Coronary artery (tissue), 2 donors: Measurements from ENCODE around the gene BBS9.

Experiments used
- DNase-seq: peaks from one replicate; pipeline ENCODE4 v3.0.0-alpha.2; 2017; ENCODE audit warnings: low spot score
- H3K27ac ChIP-seq, 2 donors: fragments of 200-600 bp; sonication (generic); one replicate each; pipeline ENCODE4 v1.5.1; 2016 to 2019
- H3K4me3 ChIP-seq: fragments of 200-600 bp; sonication (generic); 2 replicates; pipeline ENCODE4 v1.5.1; 2016; ENCODE audit warnings: mild to moderate bottlenecking, moderate library complexity
- TF ChIP-seq, protein P1 (sequence below): fragments of 200-600 bp; sonication (generic); IDR thresholded peaks from one replicate; pipeline ENCODE4 v1.5.1; 2019; ENCODE audit warnings: antibody characterized with exemption

Gene BBS9

DNA sequence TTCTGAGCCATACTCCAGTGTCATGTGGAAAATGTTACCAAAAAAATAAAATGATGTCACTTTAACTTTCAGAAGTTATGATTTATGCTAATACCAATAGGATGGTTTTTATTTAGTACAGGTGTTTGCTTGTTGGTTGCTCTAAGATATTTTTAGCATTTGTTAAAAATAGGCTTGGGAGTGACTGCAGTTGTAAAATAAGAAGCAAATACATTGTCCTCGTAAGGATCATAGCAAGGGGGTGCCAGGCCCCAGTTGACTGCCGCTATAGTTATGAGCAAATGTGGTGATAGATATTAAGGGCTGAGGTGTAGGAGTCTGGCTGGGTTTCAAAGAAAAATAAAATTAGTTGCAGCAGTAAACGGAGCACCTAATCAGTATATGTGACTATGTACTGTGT lies 421.6 kb downstream of the BBS9 start:
- TF ChIP-seq, protein P1, sequence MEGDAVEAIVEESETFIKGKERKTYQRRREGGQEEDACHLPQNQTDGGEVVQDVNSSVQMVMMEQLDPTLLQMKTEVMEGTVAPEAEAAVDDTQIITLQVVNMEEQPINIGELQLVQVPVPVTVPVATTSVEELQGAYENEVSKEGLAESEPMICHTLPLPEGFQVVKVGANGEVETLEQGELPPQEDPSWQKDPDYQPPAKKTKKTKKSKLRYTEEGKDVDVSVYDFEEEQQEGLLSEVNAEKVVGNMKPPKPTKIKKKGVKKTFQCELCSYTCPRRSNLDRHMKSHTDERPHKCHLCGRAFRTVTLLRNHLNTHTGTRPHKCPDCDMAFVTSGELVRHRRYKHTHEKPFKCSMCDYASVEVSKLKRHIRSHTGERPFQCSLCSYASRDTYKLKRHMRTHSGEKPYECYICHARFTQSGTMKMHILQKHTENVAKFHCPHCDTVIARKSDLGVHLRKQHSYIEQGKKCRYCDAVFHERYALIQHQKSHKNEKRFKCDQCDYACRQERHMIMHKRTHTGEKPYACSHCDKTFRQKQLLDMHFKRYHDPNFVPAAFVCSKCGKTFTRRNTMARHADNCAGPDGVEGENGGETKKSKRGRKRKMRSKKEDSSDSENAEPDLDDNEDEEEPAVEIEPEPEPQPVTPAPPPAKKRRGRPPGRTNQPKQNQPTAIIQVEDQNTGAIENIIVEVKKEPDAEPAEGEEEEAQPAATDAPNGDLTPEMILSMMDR: no peak
- H3K4me3 ChIP-seq: no peak overlapping the region
- DNase-seq: no peak
- no peak overlapping the region for H3K27ac ChIP-seq

DNA sequence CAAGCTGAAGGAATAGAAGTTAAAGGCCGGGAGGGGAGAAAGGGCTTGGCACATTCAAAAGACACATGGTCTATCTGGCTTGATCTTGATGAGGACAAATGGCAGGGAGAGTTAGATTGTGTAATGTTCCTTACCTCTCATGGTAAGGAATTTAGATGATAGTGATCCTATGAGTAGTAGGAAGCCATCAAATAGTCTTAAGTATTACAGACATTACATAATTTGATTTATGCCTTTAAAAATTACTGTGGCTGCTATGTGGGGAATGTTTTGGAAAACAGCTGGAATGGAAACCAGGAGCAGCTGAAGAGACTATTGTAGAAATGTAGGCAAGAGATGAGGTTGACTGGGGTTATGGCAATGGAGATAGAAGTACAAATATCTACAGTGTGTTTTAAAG lies 424.7 kb downstream of the BBS9 start:
- Histone ChIP-seq H3K4me3 (no peak overlapping the region), H3K27ac (no peak overlapping the region)
- TF ChIP-seq, protein P1: no peak
- no peak for DNase-seq

DNA sequence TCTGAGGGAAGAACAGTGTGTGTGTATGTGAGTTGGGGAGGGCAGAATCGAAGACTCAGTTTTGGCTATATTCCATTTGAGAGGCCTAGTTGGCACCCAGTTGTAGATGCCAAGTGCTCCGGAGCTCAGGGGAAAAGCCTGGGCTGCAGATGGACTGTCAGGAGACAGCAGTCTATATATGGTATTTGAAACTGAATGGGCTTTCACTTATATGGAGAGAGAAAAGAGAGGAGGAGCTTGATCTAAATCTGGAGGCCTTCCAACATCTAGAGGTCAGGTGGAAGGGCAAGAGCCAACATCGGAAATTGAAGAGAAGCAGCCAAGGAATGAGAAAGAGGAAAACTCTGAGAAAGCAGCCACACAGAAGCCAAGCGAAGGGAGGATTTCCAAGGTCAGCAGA lies 425.2 kb downstream of the BBS9 start:
- DNase-seq: no peak
- no peak overlapping the region for H3K4me3 ChIP-seq
- no peak overlapping the region for H3K27ac ChIP-seq
- TF ChIP-seq, protein P1: no peak

DNA sequence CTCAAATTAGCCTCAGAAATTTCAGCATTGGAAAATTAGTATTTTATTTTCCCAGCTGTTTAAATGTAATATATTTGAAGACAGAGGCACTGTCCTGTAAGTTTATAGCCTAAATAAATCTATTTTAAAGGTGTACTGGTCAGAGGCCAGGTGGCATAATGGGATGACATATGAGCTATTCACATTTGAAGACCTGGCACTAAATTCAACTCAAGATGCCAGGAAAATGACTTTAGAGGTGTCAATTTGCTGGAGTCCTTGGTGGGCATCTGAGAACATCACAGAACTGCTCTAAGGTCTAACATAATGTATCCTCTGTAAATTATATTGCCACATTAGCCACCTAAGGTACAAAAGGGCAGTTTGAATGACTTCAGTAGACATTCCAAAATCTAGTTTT lies 427.1 kb downstream of the BBS9 start:
- Histone ChIP-seq H3K27ac (no peak overlapping the region), H3K4me3 (no peak overlapping the region)
- TF ChIP-seq, protein P1: no peak
- no peak for DNase-seq

DNA sequence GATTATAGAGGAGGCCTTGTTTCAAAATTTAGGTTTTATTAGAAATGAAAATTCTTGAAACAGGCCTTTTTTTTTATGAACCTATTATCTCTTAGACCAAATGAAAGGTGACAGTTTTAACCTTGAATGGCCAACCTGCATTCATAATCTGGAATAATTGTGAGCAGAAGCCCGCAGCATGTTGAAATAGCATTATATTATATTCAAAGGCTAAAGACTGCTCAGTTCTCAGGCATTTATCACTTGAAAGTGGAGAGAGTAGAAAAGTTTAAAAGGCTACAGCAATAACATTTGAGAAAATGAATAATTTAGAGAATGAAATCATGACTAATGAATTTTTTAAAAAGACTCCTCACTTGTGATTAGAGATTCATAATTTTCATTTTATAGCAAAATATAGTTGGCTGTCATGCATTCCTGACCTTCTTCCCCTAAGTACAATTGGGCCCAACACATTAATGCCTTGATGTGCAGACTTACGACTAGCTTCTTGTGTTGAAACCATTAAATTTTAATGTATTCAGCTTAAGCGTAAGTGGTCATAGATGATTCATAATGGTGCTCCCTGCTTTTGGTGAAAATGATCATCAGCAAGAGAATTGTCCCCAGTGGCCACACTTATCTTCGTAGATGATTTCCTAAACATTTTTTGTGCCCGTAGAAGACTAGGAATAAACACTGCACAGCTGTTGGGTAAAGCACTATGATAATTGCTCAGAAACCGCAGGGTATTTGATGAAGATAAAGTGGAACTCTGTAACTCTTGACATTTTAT lies 429.4 kb downstream of the BBS9 start:
- no peak for DNase-seq
- no peak overlapping the region for H3K4me3 ChIP-seq
- TF ChIP-seq, protein P1: no peak
- no peak overlapping the region for H3K27ac ChIP-seq

DNA sequence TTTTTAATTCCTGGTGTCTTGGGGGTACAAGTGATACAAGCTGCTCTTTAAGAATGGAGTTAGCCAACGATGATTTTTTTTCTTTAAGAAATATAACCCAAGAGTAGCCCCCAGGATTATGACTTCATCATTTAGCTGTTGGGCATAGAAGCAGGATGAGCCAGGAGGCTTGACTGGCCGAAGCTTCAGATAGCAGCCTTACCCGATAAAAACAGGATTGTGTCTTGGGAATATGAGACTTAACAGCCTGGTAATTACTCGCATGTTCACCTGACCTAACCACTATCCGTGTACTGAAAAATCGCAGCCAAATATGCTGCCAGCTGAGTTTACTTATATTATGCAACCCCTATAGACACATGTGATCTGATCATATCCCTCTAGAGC lies 430.0 kb downstream of the BBS9 start:
- TF ChIP-seq, protein P1: no peak
- DNase-seq: no peak
- H3K27ac ChIP-seq: no peak overlapping the region
- H3K4me3 ChIP-seq: no peak overlapping the region

DNA sequence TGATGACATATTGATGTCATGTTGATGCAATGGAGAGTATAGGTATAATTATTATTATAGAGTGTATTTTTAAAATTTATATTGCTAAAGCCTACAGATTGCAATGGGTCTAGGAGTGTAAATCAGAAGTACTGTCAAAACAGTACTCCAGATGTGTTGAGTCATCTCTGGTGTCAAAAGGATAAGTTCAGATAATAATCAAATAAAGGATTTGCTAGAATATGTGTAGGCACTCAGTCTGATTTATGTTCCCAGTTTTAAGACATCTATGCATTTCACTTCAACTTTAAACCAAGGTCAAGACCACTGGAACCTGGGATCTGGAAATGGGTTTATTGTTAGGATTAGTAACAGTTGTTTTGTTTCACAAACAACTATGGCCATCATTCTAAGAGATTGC lies 433.6 kb downstream of the BBS9 start:
- Histone ChIP-seq H3K4me3 (no peak overlapping the region), H3K27ac (no peak overlapping the region)
- no peak for DNase-seq
- TF ChIP-seq, protein P1: no peak
